ENCODE data around the gene PIK3R1.
"Not testable (repeated sequence)": the region's sequence is repeated elsewhere in the genome, so short reads cannot be mapped to it uniquely, and the experiment has no call there.

PIK3R1 gene

GRCh38 chr5:68235229-68235628, 19.7 kb downstream of the PIK3R1 start:
- not testable (repeated sequence) for H3K27ac ChIP-seq (ENCODE audit: low read depth in 2 of 2, low read length in 2 of 2); H3K27me3 ChIP-seq (ENCODE audit: control insufficient read depth in 2 of 2, insufficient read depth in 2 of 2, low read length in 2 of 2); H3K36me3 ChIP-seq (ENCODE audit: control insufficient read depth in 2 of 2, insufficient read depth in 2 of 2, low read length in 2 of 2); H3K9ac ChIP-seq (ENCODE audit: low read depth in 1 of 2, low read length in 2 of 2); H3K9me3 ChIP-seq (ENCODE audit: control insufficient read depth in 2 of 2, low read length in 2 of 2); H3K4me3 ChIP-seq (ENCODE audit: low read length in 2 of 2)
- H3K4me1 ChIP-seq (ENCODE audit: control insufficient read depth in 2 of 2, insufficient read depth in 2 of 2, low read length in 2 of 2): peaks cover 9 to 11% of the 10 kb centered on the region in 2 donors

GRCh38 chr5:68237715-68238114, 22.2 kb downstream of the PIK3R1 start:
- Histone ChIP-seq H3K4me3 (ENCODE audit: low read length in 2 of 2) (no peak overlapping the region), H3K4me1 (ENCODE audit: control insufficient read depth in 2 of 2, insufficient read depth in 2 of 2, low read length in 2 of 2) (peaks cover 3 to 7% of the 10 kb centered on the region in 2 donors)

GRCh38 chr5:68239487-68239886, 23.9 kb downstream of the PIK3R1 start:
- Histone ChIP-seq H3K4me1 (ENCODE audit: control insufficient read depth in 2 of 2, insufficient read depth in 2 of 2, low read length in 2 of 2) (peaks cover 3 to 9% of the 10 kb centered on the region in 2 donors), H3K9ac (ENCODE audit: low read depth in 1 of 2, low read length in 2 of 2) (peak overlapping the region; percentile 9 to 20), H3K27ac (ENCODE audit: low read depth in 2 of 2, low read length in 2 of 2) (no peak overlapping the region), H3K4me3 (ENCODE audit: low read length in 2 of 2) (peak overlapping the region in 1 of 2 donors; percentile 29), H3K36me3 (ENCODE audit: control insufficient read depth in 2 of 2, insufficient read depth in 2 of 2, low read length in 2 of 2) (peaks cover 0 to 4% of the 10 kb centered on the region in 2 donors), H3K9me3 (ENCODE audit: control insufficient read depth in 2 of 2, low read length in 2 of 2) (no peaks in the 10 kb centered on the region), H3K27me3 (ENCODE audit: control insufficient read depth in 2 of 2, insufficient read depth in 2 of 2, low read length in 2 of 2) (no peaks in the 10 kb centered on the region)

More at GRCh38 chr5:68237715-68238114, 22.2 kb downstream of the PIK3R1 start:
- H3K36me3 ChIP-seq (ENCODE audit: control insufficient read depth in 2 of 2, insufficient read depth in 2 of 2, low read length in 2 of 2): peaks cover 0 to 6% of the 10 kb centered on the region in 2 donors
- H3K27ac ChIP-seq (ENCODE audit: low read depth in 2 of 2, low read length in 2 of 2): no peak overlapping the region
- no peaks in the 10 kb centered on the region for H3K9me3 ChIP-seq (ENCODE audit: control insufficient read depth in 2 of 2, low read length in 2 of 2)
- H3K9ac ChIP-seq (ENCODE audit: low read depth in 1 of 2, low read length in 2 of 2): no peak overlapping the region
- H3K27me3 ChIP-seq (ENCODE audit: control insufficient read depth in 2 of 2, insufficient read depth in 2 of 2, low read length in 2 of 2): no peaks in the 10 kb centered on the region

- no peaks in the 10 kb centered on the region for H3K27me3 ChIP-seq (ENCODE audit: control insufficient read depth in 2 of 2, insufficient read depth in 2 of 2, low read length in 2 of 2)
- no peaks in the 10 kb centered on the region for H3K9me3 ChIP-seq (ENCODE audit: control insufficient read depth in 2 of 2, low read length in 2 of 2)
- peaks cover 3 to 9% of the 10 kb centered on the region in 2 donors for H3K4me1 ChIP-seq (ENCODE audit: control insufficient read depth in 2 of 2, insufficient read depth in 2 of 2, low read length in 2 of 2)
- H3K36me3 ChIP-seq (ENCODE audit: control insufficient read depth in 2 of 2, insufficient read depth in 2 of 2, low read length in 2 of 2): peaks cover 0 to 4% of the 10 kb centered on the region in 2 donors
- H3K27ac ChIP-seq (ENCODE audit: low read depth in 2 of 2, low read length in 2 of 2): peak overlapping the region in 1 of 2 donors; percentile 17
- no peak overlapping the region for H3K9ac ChIP-seq (ENCODE audit: low read depth in 1 of 2, low read length in 2 of 2)
- no peak overlapping the region for H3K4me3 ChIP-seq (ENCODE audit: low read length in 2 of 2)
Observed at GRCh38 chr5:68240202-68240601, 24.6 kb downstream of the PIK3R1 start.

GRCh38 chr5:68240771-68241170, 25.2 kb downstream of the PIK3R1 start:
- Histone ChIP-seq H3K4me3 (ENCODE audit: low read length in 2 of 2) (no peak overlapping the region), H3K4me1 (ENCODE audit: control insufficient read depth in 2 of 2, insufficient read depth in 2 of 2, low read length in 2 of 2) (peaks cover 3 to 9% of the 10 kb centered on the region in 2 donors), H3K36me3 (ENCODE audit: control insufficient read depth in 2 of 2, insufficient read depth in 2 of 2, low read length in 2 of 2) (peaks cover 0 to 4% of the 10 kb centered on the region in 2 donors), H3K27ac (ENCODE audit: low read depth in 2 of 2, low read length in 2 of 2) (no peak overlapping the region), H3K9me3 (ENCODE audit: control insufficient read depth in 2 of 2, low read length in 2 of 2) (no peaks in the 10 kb centered on the region), H3K27me3 (ENCODE audit: control insufficient read depth in 2 of 2, insufficient read depth in 2 of 2, low read length in 2 of 2) (no peaks in the 10 kb centered on the region), H3K9ac (ENCODE audit: low read depth in 1 of 2, low read length in 2 of 2) (no peak overlapping the region)

- Histone ChIP-seq H3K36me3 (ENCODE audit: control insufficient read depth in 2 of 2, insufficient read depth in 2 of 2, low read length in 2 of 2) (peaks cover 0 to 4% of the 10 kb centered on the region in 2 donors), H3K27ac (ENCODE audit: low read depth in 2 of 2, low read length in 2 of 2) (no peak overlapping the region), H3K4me1 (ENCODE audit: control insufficient read depth in 2 of 2, insufficient read depth in 2 of 2, low read length in 2 of 2) (peaks cover 3 to 9% of the 10 kb centered on the region in 2 donors), H3K4me3 (ENCODE audit: low read length in 2 of 2) (no peak overlapping the region), H3K9me3 (ENCODE audit: control insufficient read depth in 2 of 2, low read length in 2 of 2) (no peaks in the 10 kb centered on the region), H3K9ac (ENCODE audit: low read depth in 1 of 2, low read length in 2 of 2) (no peak overlapping the region), H3K27me3 (ENCODE audit: control insufficient read depth in 2 of 2, insufficient read depth in 2 of 2, low read length in 2 of 2) (no peaks in the 10 kb centered on the region)
Observed at GRCh38 chr5:68242743-68243142, 27.2 kb downstream of the PIK3R1 start.

GRCh38 chr5:68243251-68243650, 27.7 kb downstream of the PIK3R1 start:
- peaks cover 3 to 7% of the 10 kb centered on the region in 2 donors for H3K4me1 ChIP-seq (ENCODE audit: control insufficient read depth in 2 of 2, insufficient read depth in 2 of 2, low read length in 2 of 2)
- no peaks in the 10 kb centered on the region for H3K27me3 ChIP-seq (ENCODE audit: control insufficient read depth in 2 of 2, insufficient read depth in 2 of 2, low read length in 2 of 2)
- H3K9me3 ChIP-seq (ENCODE audit: control insufficient read depth in 2 of 2, low read length in 2 of 2): no peaks in the 10 kb centered on the region
- H3K4me3 ChIP-seq (ENCODE audit: low read length in 2 of 2): no peak overlapping the region
- H3K36me3 ChIP-seq (ENCODE audit: control insufficient read depth in 2 of 2, insufficient read depth in 2 of 2, low read length in 2 of 2): peaks cover 0 to 4% of the 10 kb centered on the region in 2 donors
- H3K27ac ChIP-seq (ENCODE audit: low read depth in 2 of 2, low read length in 2 of 2): no peak overlapping the region
- H3K9ac ChIP-seq (ENCODE audit: low read depth in 1 of 2, low read length in 2 of 2): no peak overlapping the region

GRCh38 chr5:68243681-68244080, 28.1 kb downstream of the PIK3R1 start:
- no peak overlapping the region for H3K27ac ChIP-seq (ENCODE audit: low read depth in 2 of 2, low read length in 2 of 2)
- peaks cover 6 to 7% of the 10 kb centered on the region in 2 donors for H3K4me1 ChIP-seq (ENCODE audit: control insufficient read depth in 2 of 2, insufficient read depth in 2 of 2, low read length in 2 of 2)
- H3K9me3 ChIP-seq (ENCODE audit: control insufficient read depth in 2 of 2, low read length in 2 of 2): no peaks in the 10 kb centered on the region
- peaks cover 0 to 4% of the 10 kb centered on the region in 2 donors for H3K36me3 ChIP-seq (ENCODE audit: control insufficient read depth in 2 of 2, insufficient read depth in 2 of 2, low read length in 2 of 2)
- H3K9ac ChIP-seq (ENCODE audit: low read depth in 1 of 2, low read length in 2 of 2): no peak overlapping the region
- H3K4me3 ChIP-seq (ENCODE audit: low read length in 2 of 2): no peak overlapping the region
- no peaks in the 10 kb centered on the region for H3K27me3 ChIP-seq (ENCODE audit: control insufficient read depth in 2 of 2, insufficient read depth in 2 of 2, low read length in 2 of 2)

- no peaks in the 10 kb centered on the region for H3K9me3 ChIP-seq (ENCODE audit: control insufficient read depth in 2 of 2, low read length in 2 of 2)
- H3K4me3 ChIP-seq (ENCODE audit: low read length in 2 of 2): no peak overlapping the region
- H3K4me1 ChIP-seq (ENCODE audit: control insufficient read depth in 2 of 2, insufficient read depth in 2 of 2, low read length in 2 of 2): peaks cover 4 to 10% of the 10 kb centered on the region in 2 donors
- H3K9ac ChIP-seq (ENCODE audit: low read depth in 1 of 2, low read length in 2 of 2): no peak overlapping the region
- peaks cover 0 to 4% of the 10 kb centered on the region in 2 donors for H3K36me3 ChIP-seq (ENCODE audit: control insufficient read depth in 2 of 2, insufficient read depth in 2 of 2, low read length in 2 of 2)
- no peaks in the 10 kb centered on the region for H3K27me3 ChIP-seq (ENCODE audit: control insufficient read depth in 2 of 2, insufficient read depth in 2 of 2, low read length in 2 of 2)
- no peak overlapping the region for H3K27ac ChIP-seq (ENCODE audit: low read depth in 2 of 2, low read length in 2 of 2)
Observed at GRCh38 chr5:68245319-68245718, 29.8 kb downstream of the PIK3R1 start.

GRCh38 chr5:68246802-68247201, 31.2 kb downstream of the PIK3R1 start:
- Histone ChIP-seq H3K9ac (ENCODE audit: low read depth in 1 of 2, low read length in 2 of 2) (no peak overlapping the region), H3K9me3 (ENCODE audit: control insufficient read depth in 2 of 2, low read length in 2 of 2) (no peaks in the 10 kb centered on the region), H3K27me3 (ENCODE audit: control insufficient read depth in 2 of 2, insufficient read depth in 2 of 2, low read length in 2 of 2) (no peaks in the 10 kb centered on the region), H3K36me3 (ENCODE audit: control insufficient read depth in 2 of 2, insufficient read depth in 2 of 2, low read length in 2 of 2) (peaks cover 0 to 3% of the 10 kb centered on the region in 2 donors), H3K4me3 (ENCODE audit: low read length in 2 of 2) (no peak overlapping the region), H3K4me1 (ENCODE audit: control insufficient read depth in 2 of 2, insufficient read depth in 2 of 2, low read length in 2 of 2) (peaks cover 6 to 19% of the 10 kb centered on the region in 2 donors), H3K27ac (ENCODE audit: low read depth in 2 of 2, low read length in 2 of 2) (no peak overlapping the region)

GRCh38 chr5:68247627-68248026, 32.1 kb downstream of the PIK3R1 start:
- H3K9ac ChIP-seq (ENCODE audit: low read depth in 1 of 2, low read length in 2 of 2): no peak overlapping the region
- H3K4me1 ChIP-seq (ENCODE audit: control insufficient read depth in 2 of 2, insufficient read depth in 2 of 2, low read length in 2 of 2): peaks cover 6 to 19% of the 10 kb centered on the region in 2 donors
- no peaks in the 10 kb centered on the region for H3K9me3 ChIP-seq (ENCODE audit: control insufficient read depth in 2 of 2, low read length in 2 of 2)
- no peaks in the 10 kb centered on the region for H3K27me3 ChIP-seq (ENCODE audit: control insufficient read depth in 2 of 2, insufficient read depth in 2 of 2, low read length in 2 of 2)
- no peak overlapping the region for H3K4me3 ChIP-seq (ENCODE audit: low read length in 2 of 2)
- H3K27ac ChIP-seq (ENCODE audit: low read depth in 2 of 2, low read length in 2 of 2): no peak overlapping the region
- no peaks in the 10 kb centered on the region for H3K36me3 ChIP-seq (ENCODE audit: control insufficient read depth in 2 of 2, insufficient read depth in 2 of 2, low read length in 2 of 2)

Data from mucosa of rectum (tissue), 2 donors.